K562 (cell line): ENCODE results near the gene RACGAP1. TPM values are rescaled to one million over a fixed set of nuclear protein-coding genes. Genes with fewer than 3 reads are reported as not detected.

Experiments used
- BACH1 ChIP-seq: fragments of 200-800 bp; sonication (Bioruptor generic); IDR thresholded peaks from 2 replicates; pipeline ENCODE4 v1.6.1; 2016; ENCODE audit warnings: missing genetic modification characterization, missing compliant biosample characterization
- CBX3 ChIP-seq, 2 experiments: IDR thresholded peaks; 1 replicate in 1 of 2; 2 replicates in 1 of 2; pipeline ENCODE4 v1.6.1; 2012; ENCODE audit warnings: inconsistent platforms in 2 of 2, low read length in 2 of 2, borderline replicate concordance in 1 of 2, control low read depth in 1 of 2
- E2F4 ChIP-seq: sonication (generic); formaldehyde crosslinking; IDR thresholded peaks from 2 replicates; pipeline ENCODE4 v1.8.0; 2022; ENCODE audit warnings: mild to moderate bottlenecking, low read depth, missing genetic modification reagents
- FOSL1 ChIP-seq: fragments of 200-800 bp; sonication (Bioruptor generic); conservative IDR thresholded peaks from 2 replicates; pipeline ENCODE4 v1.6.1; 2016; ENCODE audit warnings: missing genetic modification characterization, missing compliant biosample characterization
- FOXA3 ChIP-seq, 2 experiments: fragments of 450-650 bp in 1 of 2; sonication (generic) in 1 of 2; formaldehyde crosslinking; IDR thresholded peaks in 1 of 2; conservative IDR thresholded peaks in 1 of 2; 2 replicates each; pipeline versions ENCODE4 v1.4.0 to v1.8.0; 2020 to 2022; ENCODE audit warnings: mild to moderate bottlenecking in 2 of 2, missing genetic modification reagents in 1 of 2
- FOXP1 ChIP-seq: sonication (generic); formaldehyde crosslinking; IDR thresholded peaks from 2 replicates; pipeline ENCODE4 v1.8.0; 2022; ENCODE audit warnings: mild to moderate bottlenecking, missing genetic modification reagents
- HDAC3 ChIP-seq: fragments of 450-650 bp; IDR thresholded peaks from 2 replicates; pipeline ENCODE4 v1.6.1; 2018; ENCODE audit warnings: borderline replicate concordance, mild to moderate bottlenecking, moderate library complexity; ENCODE audit not compliant: partially characterized antibody
- ILF3 ChIP-seq: fragments of 450-650 bp; IDR thresholded peaks from 2 replicates; pipeline ENCODE4 v1.6.1; 2018; ENCODE audit warnings: antibody characterized with exemption, mild to moderate bottlenecking, moderate library complexity, borderline replicate concordance
- KDM1A ChIP-seq, 2 experiments: fragments of 450-650 bp; IDR thresholded peaks; 2 replicates each; pipeline ENCODE4 v1.6.1; 2016; ENCODE audit warnings: mild to moderate bottlenecking in 2 of 2
- PTTG1 ChIP-seq: fragments of 450-650 bp; IDR thresholded peaks from 2 replicates; pipeline ENCODE4 v1.6.1; 2016; ENCODE audit warnings: low read depth, mild to moderate bottlenecking, missing genetic modification characterization, missing compliant biosample characterization
- PURB ChIP-seq: sonication (generic); formaldehyde crosslinking; IDR thresholded peaks from 2 replicates; pipeline ENCODE4 v1.9.0; 2021; ENCODE audit warnings: low read depth, mild to moderate bottlenecking, missing genetic modification reagents
- RB1 ChIP-seq: fragments of 450-650 bp; IDR thresholded peaks from 2 replicates; pipeline ENCODE4 v1.6.1; 2017; ENCODE audit warnings: low read depth, mild to moderate bottlenecking
- RHOXF2B ChIP-seq: fragments of 250-450 bp; sonication (Bioruptor Pico); conservative IDR thresholded peaks from 2 replicates; pipeline ENCODE4 v1.5.1; 2021
- SMAD2 ChIP-seq: fragments of 150-350 bp; IDR thresholded peaks from 2 replicates; pipeline ENCODE4 v1.6.1; 2014; ENCODE audit warnings: low read depth, mild to moderate bottlenecking, low read length
- SMARCA5 ChIP-seq: fragments of 450-650 bp; IDR thresholded peaks from 2 replicates; pipeline ENCODE4 v1.6.1; 2016
- SRSF9 ChIP-seq: fragments of 200-400 bp; formaldehyde crosslinking; IDR thresholded peaks from 2 replicates; pipeline ENCODE4 v1.6.1; 2017; ENCODE audit warnings: low read depth, low read length, borderline replicate concordance
- TAF15 ChIP-seq: fragments of 200-400 bp; formaldehyde crosslinking; IDR thresholded peaks from 2 replicates; pipeline ENCODE4 v1.6.1; 2017; ENCODE audit warnings: mild to moderate bottlenecking, low read depth, low read length, moderate library complexity
- THRA ChIP-seq: fragments of 450-650 bp; IDR thresholded peaks from 2 replicates; pipeline ENCODE4 v1.6.1; 2017; ENCODE audit warnings: mild to moderate bottlenecking, moderate library complexity
- USF1 ChIP-seq: sonication (generic); formaldehyde crosslinking; IDR thresholded peaks from 2 replicates; pipeline ENCODE4 v1.9.0; 2022; ENCODE audit warnings: mild to moderate bottlenecking, missing genetic modification reagents
- ZFP91 ChIP-seq: sonication (generic); formaldehyde crosslinking; IDR thresholded peaks from 2 replicates; pipeline ENCODE4 v1.8.0; 2022; ENCODE audit warnings: mild to moderate bottlenecking, missing genetic modification reagents
- ZNF280A ChIP-seq: fragments of 450-650 bp; IDR thresholded peaks from 2 replicates; pipeline ENCODE4 v1.6.1; 2018; ENCODE audit warnings: mild to moderate bottlenecking, low read depth; ENCODE audit not compliant: partially characterized antibody
- ZNF3 ChIP-seq: fragments of 250-450 bp; sonication (Bioruptor Pico); IDR thresholded peaks from 2 replicates; pipeline ENCODE4 v1.5.0; 2021; ENCODE audit warnings: mild to moderate bottlenecking, moderate library complexity
- ZNF354B ChIP-seq: fragments of 250-450 bp; sonication (Bioruptor Pico); IDR thresholded peaks from 2 replicates; pipeline ENCODE4 v1.4.0; 2020
- polyA plus RNA-seq, 8 experiments: library from polyadenylated mRNA; depleted of rRNA in 4 of 8; stranded (reverse) in 5 of 8; unstranded in 3 of 8; fragments of >200 nt; fragmentation: Nextera tagmentation in 2 of 8; fragmentation: Illumina TruSeq in 1 of 8; extraction: Ambion mirVana in 2 of 8; extraction: Trizol in 1 of 8; gene quantifications; 2 replicates each; pipeline versions ENCODE4 v1.2.1 to v1.2.3, GENCODE V29; 2011 to 2014; ENCODE audit warnings: inconsistent platforms in 1 of 8, missing spikeins in 1 of 8
- total RNA-seq, 7 experiments: library from RNA; depleted of rRNA in 6 of 7; stranded (reverse); fragments of >200 nt in 6 of 7; fragmentation: Illumina TruSeq in 2 of 7; extraction: Trizol in 2 of 7; gene quantifications; 2 replicates each; pipeline versions ENCODE4 v1.2.1 to v1.2.3, GENCODE V29; 2011 to 2021; ENCODE audit warnings: low replicate concordance in 1 of 7

The RACGAP1 gene
- total and polyA plus RNA-seq, 9 of the 15 experiments (the other 6 are each of a cell fraction or from before 2014, with no cell fraction given): 56.4 to 92.9 (median 71.8) TPM

- no peak for TF ChIP-seq TAF15
- no peak for TF ChIP-seq RHOXF2B (CRISPR knock-in tag)
- TF ChIP-seq PTTG1: no peak
- TF ChIP-seq BACH1 (tag): peak; percentile 81; the same call in 1 of the 2 replicates
- TF ChIP-seq ILF3: no peak
- no peak for TF ChIP-seq ZNF280A
- TF ChIP-seq SMARCA5: no peak
- TF ChIP-seq SRSF9: no peak
- TF ChIP-seq KDM1A (IDR thresholded peaks at IDR 0.05): peak; percentile 98 to 99
- TF ChIP-seq PURB (CRISPR knock-in tag): no peak
- TF ChIP-seq HDAC3: no peak
- no peak for TF ChIP-seq ZNF3 (CRISPR knock-in tag)
- peak; percentile 64; the same call in 1 of the 2 replicates for TF ChIP-seq RB1
- TF ChIP-seq FOSL1 (tag): peak; percentile 82
- TF ChIP-seq USF1 (CRISPR knock-in tag): no peak
- no peak for TF ChIP-seq FOXP1 (CRISPR knock-in tag)
- TF ChIP-seq FOXA3 (CRISPR knock-in tag; conservative IDR thresholded peaks at IDR 0.05 in 1 of 2, IDR thresholded peaks at IDR 0.05 in 1 of 2): no peak
- TF ChIP-seq ZFP91: no peak
- no peak for TF ChIP-seq CBX3 (IDR thresholded peaks at IDR 0.05; ENCODE audit: borderline replicate concordance in 1 of 2, low read length in 2 of 2)
- no peak for TF ChIP-seq THRA
- TF ChIP-seq ZNF354B (CRISPR knock-in tag): no peak
- no peak for TF ChIP-seq SMAD2
- TF ChIP-seq E2F4 (CRISPR knock-in tag): no peak
Measured at GRCh38 chr12:50050410-50051098, 25.3 kb upstream of the RACGAP1 start (continued).
